ENCODE measurements around the gene SEC14L2.

Gene SEC14L2

DNA sequence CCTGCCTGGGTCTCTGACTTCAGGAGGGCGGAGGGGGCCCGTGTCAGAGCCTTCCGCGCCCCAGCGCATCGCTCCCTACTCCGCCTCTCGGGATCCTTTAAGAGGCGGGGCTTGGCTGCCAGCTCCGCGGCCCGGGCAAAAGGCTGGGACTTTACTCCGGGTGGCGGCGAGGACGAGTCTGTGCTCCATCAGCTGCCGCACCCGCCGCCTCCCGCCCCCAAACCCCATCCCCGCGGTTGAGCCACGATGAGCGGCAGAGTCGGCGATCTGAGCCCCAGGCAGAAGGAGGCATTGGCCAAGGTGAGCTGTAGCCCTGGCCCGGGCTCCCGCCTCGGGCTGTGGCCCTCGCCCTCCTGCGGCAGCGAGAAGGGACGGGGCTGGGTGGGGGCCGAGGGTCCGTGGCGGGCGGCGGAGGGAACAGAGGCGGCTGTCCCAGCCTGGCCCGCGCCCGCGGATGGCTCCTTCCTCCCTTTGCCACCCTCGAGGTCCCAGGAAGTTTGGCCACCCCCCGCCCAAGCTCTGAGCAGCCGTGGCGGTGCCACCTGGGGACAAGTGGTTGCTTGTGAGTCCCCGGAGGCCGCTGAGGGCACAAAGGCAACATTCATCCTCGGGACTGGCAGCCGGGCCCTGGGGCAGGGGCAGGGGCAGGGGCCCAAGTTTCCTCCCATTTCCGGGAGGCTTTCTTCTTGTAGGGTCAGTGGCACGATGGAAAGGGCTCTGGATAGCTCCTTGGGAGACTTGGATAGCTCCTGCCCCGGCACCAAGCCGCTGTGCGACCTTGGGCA is at the start of gene SEC14L2:
TSS of gene SEC14L2 (plus strand) at position 148 of the 785 bp plus-strand sequence. CDS start at position 247, 99 bp downstream.
- DNase-seq, result peak; percentile 62

DNA sequence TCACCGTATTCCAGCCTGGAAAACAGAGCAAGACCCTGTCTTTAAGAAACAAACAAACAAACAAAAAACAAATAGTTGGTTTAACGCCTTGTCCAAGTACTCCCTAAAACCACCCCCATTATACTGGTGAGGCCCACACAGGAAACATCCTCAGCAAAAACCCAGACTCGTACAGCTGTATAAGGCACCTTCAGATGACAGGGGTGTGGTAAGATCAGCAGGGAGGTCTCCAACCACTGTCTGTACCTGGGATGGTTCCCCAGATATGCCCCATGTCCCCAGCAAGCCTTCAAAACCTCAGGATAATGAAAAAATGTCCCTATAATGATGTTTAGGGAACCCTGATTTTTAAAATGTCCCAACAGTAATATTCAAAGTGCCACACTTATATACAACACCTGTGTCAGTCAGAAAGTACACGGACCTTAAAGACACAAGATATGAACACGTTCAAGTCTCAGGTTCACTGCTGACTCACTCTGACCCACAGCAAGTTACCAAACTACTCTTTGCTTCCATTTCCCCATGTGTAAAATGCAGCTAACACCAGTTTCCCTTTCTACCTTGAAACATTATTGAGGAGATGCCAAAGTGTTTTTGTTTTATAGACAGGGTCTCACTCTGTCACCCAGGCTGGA is 49.4 kb upstream of the SEC14L2 start:
- DNase-seq, result peak; percentile 20

DNA sequence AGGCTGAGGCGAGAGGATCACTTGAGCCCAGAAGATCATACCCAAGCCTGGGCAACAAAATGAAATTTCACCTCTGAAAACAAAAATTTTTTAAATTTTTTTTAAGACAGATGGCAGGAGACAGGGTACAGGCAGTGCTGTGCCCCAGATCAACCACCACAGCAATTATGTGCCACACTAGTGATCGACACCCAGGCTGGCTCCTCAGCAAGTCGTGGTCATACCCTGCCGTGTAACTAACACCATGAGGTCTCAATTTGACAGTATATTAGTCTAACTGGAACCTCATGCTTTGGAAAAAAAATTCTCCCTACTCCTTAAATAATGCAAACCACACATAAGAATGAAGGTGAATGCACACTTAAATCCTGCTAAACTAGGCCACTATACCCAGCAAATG is 48.4 kb upstream of the SEC14L2 start:
- DNase-seq, result peak; percentile 19

DNA sequence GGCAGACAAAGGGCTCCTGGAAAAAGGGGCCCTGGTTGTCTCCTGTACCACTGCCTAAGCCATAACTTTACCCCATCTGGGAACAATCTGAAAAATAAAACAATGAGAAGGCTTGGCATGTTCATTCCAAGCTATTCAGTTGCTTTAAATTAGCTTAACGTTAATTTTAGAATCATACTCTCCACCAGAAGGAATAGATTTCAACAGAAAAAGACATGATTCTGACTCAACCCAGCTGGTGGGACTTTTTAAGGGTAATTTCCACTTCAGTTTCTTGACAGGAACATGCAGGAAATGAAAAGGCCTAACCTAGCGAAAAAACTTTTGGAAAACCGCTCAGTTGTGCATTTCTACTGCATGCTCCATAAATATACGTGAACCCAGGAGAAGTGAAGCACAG is 48.0 kb upstream of the SEC14L2 start:
- DNase-seq, result no peak

DNA sequence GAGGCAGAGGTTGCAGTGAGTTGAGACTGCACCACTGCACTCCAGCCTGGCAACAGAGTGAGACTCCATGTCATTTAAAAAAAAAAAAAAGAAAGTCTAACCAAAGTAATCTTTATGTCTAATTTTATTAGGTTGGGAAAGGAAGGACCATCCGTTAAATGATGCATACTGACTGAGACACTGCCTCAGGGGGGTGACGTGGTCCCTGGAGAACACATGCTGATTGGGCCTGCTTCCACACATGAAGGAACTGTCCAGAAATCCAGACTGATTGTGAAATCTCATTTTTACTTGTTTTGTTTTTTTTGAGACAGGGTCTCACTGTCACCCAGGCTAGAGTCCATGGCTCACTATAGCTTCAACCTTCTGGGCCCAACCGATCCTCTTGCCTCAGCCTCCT is 45.6 kb upstream of the SEC14L2 start:
- DNase-seq, result no peak

DNA sequence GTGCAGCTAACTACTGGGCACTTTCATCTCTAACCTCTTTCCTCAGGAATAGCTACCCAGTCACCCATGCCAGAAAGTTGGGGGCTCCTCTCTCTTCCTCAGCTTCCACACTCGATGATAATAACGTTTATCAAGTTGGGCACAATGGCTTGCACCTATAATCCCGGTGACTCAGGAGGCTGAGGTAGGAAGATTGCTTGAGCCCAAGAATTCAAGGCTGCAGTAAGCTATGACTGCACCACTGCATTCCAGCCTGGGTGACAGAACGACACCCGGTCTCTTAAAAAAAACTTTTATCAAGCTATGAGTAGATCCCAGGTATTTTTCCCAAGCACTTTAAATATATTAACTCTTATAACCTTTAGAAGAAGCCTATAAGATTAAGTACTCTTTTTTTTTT is 42.2 kb upstream of the SEC14L2 start:
- DNase-seq, result no peak

DNA sequence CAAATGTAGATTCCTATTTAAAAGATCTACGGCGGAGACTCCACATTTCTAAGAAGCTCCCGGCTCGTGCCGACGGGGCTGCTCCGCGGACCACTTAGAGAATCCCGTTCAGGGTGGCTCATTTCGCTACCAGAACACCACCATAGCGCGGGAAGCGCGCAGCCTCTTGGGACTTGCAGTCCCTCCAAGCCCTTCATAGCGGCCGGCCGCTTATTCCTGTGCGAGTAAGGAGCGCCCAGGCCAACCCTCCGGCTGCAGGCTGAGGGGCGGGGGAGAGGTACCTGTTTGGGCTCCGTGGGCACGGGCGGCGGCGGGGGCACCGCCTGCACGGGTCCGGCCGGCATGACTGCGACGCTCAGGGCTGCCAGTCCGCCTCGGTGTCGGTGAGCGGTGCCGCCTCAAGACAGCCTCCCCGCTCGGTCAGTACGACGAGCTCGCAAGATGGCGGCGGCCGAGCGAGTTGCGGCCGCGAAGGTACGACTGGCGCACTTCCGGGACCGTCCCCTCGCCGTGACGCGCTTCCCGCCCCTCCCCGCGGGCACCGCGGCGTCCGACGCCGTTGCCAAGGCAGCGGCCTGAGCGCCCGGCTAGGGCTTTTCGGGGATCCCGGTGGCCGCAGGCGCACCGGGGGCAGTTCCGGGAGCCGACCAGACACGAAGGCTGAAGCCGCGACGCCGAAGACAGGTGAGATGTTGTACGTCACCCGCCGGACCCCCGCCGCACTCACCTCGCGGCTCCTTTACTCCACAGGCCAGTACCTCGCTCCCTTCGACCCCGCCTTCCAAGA is 40.2 kb upstream of the SEC14L2 start, which contains the start of the genes CCDC157 and SF3A1:
TSS of gene CCDC157 (plus strand) at position 559 of the 787 bp plus-strand sequence. CDS start 8,994 bp downstream, outside the sequence.
TSS of gene SF3A1 (minus strand) at position 446 of the 787 bp plus-strand sequence. CDS start at position 344, 102 bp downstream.
- peak; percentile 91 for DNase-seq

DNA sequence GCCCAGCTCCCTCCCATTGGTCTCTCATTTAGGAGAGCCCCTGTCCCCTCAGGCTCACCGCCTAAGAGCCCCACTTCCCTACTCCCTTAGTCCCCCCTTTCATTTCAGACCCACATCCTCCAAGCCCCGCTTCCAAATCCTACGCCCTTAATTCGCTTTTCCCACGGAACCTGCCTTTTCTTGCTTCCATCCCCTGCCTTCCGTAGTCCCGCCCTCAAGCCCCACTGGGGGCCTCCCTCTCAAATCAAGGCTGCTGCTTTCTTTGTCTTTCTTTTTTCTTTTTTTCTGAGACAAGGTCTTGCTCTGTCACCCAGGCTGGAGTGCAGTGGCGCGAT is 39.6 kb upstream of the SEC14L2 start:
- no peak for DNase-seq

DNA sequence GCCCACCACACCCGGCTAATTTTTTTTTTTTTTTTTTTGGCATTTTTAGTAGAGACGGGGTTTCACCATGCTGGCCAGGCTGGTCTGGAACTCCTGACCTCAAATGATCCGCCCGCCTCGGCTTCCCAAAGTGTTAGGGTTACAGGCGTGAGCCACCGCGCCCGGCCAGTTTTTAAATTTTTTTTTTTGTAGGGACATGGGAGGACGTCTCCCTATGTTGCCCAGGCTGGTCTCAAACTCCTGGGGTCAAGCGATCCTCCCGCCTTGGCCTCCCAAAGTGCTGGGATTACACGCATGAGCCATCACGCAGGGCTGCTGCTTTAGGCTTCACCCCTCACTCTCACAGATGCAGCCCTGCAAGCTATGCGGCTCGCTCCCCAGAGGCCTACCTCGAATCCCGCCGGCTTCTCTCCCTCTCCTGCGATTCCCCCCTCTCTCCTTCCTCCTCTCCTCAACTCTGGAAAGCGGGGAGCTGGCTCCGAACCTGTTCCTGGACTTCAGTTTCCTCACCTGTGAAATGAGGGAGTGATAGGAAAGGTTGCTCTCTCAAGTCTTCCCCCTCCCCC is 39.1 kb upstream of the SEC14L2 start:
- DNase-seq, result no peak

DNA sequence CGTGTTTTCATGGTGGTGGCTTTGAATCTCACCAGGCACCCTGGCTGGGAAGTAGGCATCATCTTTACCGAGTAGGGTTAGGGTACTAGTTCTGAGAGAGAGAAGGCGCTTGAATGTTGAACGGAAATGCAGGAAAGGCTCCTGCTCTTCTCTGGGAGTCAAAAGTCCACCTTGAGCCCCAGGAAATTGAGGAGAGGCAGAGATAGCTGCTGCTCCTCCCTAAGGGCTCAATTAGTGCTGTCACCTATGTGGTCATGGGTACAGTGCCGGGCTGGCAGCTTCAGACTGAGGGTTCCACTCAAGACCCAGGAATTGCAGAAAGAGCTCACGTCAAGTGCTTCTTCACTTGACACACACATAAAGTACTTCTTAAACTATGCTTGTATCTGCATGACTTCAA is 38.3 kb upstream of the SEC14L2 start:
- no peak for DNase-seq

DNA sequence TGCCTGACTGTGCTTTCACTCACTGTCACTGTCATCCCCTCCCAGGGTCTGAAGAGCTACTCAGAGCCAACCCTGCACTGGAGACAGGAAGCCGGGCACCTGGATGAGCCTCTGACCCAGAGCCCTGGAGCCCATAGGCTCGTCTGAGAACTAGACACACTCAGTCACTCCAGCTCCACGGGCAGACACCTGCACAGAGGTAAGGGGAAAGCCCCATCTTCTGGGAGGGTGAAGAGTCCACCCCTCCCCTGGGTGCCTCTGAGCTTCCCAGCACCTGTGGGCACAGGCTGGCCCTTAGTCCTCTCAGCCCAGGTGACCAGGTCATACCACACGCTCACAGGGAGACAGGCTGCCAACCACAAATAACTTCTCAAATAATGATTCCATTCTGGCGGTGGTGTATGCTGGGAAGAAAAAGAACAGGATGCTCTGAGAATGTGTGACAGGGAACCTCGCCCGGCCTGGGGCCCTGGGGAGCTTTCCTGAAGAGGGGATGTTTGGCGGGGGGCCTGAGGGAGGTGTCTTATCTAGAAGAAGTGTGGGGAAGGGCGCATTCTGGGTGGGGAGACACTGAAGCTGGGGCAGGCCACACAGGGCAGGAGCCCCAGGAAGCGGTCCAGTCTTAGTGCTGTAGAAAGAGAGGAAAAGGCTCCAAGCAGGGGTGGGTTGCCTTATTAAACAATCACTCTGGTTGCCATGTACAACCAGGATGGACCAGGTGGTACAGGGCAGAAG is 34.7 kb upstream of the SEC14L2 start:
- DNase-seq, result no peak

DNA sequence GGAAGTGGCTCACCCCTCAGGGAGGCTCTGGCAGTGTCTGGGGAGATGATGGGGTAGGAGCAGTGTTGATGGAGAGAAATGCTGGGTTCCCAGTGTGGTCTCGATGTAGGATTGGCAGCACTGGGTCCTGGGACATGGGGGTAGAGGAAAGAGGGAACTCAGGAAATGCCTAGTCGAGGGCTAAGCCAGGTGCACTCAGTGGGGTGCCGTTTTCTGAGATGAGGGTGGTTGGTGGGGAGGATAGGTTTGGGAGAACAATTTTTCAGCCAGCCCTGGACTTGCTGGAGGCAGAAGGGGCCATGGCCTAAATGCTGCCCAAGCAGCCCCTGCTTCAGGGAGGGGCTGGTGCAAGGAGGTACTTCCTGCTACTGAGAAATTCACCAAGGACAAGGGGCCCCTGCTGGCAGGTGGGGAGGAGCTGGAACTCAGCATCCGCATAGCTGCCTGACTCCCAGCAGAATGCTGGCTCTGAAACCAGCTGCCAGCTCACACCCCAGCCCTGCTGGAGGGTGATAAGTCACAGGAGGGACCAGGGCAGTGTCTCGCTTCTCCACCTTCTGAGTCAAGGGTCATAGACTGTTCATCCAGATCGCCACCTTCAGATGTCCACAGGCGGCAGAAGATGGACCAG is 34.1 kb upstream of the SEC14L2 start:
- no peak for DNase-seq

DNA sequence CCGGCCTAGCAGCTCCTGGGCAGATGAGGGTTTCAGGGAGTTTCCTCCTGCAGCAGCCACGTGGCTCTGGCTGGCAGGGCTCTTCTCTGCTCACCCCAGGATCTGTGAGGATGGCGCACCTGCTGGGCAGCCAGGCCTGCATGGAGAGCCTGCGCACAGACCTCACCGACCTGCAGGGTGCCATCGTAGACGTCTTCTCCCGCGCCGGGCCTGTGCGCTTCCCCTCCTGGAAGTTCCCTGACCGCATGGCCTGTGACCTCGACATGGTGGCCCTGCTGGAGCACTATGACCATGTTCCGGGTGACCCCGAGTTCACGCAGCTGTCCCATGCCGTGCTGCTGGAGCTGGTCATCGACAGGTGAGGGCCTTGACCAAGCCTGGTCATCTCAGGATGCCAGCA is 30.9 kb upstream of the SEC14L2 start:
- no peak for DNase-seq

DNA sequence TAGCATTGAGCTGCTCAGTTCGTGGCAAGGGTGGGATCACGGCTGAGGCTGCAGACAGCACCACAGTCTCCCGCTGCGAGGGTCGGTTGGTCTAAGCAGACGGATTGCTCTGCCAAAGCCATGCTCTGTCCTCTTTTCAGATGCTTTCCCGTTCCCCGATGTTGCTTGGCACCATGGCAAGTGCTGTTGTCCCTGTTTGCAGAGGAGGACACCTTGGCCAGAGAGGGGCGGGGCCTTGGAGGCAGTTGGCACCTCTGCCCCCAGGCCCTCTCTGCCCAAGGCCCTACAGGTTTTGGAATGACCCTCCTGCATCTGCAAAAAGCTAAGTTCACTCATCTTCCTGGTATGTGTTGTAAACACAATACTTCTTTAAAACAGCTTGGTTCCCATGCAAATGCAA is 28.4 kb upstream of the SEC14L2 start:
- no peak for DNase-seq

DNA sequence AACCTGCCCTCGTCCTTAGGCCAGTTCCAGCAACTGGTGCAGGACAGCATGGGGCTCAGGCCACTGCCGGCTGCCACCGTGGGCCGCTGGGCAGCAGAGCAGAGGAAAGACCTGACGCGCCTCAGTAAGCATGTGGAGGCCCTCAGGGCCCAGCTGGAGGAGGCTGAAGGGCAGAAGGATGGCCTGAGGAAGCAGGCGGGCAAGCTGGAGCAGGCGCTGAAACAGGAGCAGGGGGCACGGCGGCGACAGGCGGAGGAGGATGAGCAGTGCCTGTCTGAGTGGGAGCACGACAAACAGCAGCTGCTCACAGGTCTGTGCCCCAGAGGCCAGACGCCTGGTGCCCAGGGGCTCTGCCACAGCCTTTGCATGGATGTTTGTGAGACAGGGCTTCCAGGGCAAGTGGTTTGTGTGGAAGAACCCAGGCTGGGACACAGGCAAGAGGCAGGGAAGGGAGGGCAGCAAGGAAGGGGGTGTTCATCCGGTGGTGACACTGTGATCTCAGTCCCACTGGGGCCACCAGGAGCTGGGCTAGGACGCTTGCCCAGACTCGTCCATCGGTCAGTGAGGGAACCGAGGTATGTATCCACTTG is 26.1 kb upstream of the SEC14L2 start:
- DNase-seq, result no peak

DNA sequence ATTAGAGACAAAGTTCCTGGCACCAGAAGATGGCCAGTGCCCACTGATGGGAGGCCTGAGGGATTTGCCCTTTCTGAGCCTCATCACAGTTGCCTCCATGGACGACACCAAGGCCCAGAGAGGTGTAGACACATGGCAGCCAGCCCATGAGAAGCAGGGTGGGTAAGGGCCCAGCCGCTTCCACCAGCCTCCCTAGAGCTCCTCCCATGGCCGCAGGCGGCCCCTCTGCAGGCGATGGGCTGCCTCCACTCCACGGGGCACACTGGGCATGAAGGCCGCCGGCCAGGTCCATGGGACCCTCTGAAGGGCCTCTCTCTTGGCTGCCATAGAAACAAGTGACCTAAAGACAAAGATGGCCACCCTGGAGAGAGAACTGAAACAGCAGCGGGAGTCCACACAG is 25.5 kb upstream of the SEC14L2 start:
- DNase-seq, result no peak

DNA sequence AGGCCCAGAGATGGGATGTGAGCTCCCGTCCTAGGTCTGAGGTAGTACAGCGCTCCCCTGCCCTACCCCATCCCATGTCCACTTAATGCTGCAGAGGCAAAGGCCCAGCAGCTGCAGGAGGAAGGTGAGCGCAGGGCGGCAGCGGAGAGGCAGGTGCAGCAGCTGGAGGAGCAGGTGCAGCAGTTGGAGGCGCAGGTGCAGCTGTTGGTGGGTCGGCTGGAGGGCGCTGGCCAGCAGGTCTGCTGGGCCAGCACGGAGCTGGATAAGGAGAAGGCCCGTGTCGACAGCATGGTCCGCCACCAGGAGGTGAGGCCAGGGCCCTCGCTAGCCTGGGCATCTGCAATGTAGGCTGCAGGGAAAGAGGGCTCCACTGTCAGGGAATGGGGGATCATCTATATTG is 24.8 kb upstream of the SEC14L2 start:
- no peak for DNase-seq

DNA sequence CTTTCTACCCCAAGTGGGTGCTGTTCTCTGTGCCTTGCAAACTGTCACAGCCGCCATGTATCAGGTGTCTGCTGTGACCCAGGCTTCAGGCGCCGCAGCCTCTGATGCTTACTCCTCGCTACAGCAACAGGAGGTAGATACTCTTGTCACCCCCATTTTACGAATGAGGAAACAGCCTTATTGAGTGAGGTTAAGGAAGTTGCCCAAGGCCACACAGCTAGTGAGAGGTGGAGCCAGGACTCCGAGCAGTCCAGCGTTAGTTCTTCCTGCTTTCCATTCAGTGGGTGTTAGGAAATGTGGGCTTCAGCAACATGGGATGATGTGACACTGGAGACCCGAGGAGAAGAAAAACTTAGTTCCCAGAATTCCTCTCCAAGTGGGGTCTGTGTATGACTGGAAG is 23.9 kb upstream of the SEC14L2 start:
- DNase-seq, result no peak

DNA sequence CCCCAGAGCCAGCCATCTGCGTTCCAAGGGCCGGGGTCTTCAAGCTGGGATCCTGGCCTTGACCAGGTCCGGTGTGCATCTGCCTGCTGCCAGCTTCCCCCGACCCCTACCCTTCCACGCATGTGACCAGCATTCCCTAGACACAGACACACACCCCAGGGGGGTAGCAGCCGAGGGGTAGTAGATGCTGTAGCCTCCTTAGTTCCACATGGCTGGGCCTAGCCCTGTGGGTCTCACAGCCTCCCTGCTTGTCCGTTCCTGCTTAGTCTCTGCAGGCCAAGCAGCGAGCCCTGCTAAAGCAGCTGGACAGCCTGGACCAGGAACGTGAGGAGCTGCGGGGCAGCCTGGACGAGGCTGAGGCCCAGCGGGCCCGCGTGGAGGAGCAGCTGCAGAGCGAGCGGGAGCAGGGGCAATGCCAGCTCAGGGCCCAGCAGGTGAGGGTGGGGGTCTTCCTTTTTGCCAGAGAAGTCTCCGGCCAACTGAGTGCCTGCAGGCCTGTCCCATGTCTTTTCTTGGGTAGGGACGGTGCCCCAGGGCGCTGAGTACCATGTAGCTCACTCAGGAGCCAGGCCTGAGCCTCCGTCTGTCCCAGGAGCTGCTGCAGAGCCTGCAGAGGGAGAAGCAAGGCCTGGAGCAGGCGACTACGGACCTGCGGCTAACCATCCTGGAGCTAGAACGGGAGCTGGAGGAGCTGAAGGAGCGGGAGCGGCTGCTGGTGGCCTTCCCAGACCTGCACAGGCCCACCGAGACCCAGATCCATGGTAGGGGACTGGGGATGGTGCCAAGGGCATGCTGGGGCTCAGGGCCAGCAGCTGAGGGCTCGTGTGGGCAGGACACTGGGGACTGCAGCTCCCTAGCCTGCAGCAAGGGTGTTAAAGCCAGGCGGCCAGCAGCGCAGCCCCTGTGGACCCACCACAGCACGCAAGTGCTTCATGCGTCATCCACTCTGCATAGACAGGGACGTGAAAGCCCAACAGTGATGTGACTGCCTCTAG is 23.2 kb upstream of the SEC14L2 start:
- DNase-seq, result no peak

DNA sequence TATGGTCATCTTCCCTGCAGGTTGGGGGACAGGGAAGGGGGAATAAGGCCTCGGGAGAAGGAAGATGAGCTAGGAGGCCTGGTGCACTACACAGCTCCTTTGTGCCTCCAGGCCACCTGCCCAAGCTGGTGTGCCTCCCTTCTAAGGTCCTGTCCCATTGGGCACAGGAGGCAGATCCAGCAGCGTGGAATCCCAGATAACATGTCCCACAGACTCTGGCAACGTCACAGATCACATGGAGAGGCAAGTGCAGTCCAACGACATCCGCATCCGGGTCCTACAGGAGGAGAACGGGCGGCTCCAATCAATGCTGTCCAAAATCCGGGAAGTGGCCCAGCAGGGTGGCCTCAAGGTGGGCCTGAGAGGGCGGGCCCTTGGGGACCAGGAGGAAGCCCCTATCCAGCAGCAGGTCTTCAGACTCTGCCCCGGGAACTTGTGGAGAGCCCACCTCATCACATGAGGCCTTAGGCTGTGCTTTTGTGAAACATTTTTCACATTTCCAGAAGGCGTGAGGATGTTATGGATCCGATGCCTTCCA is 21.4 kb upstream of the SEC14L2 start:
- no peak for DNase-seq
